WTC11 (cell line): ENCODE measurements around the gene RAB8B. TPM values are rescaled to one million over a fixed set of nuclear protein-coding genes. Genes with fewer than 3 reads are reported as not detected.

Experiments
- ATAC-seq: fragments of 200-7000 bp; cut with Tn5 transposase; 2 replicates; pipeline ENCODE4 v1.10.0; 2021; ENCODE audit warnings: mild to moderate bottlenecking, moderate library complexity
- CTCF ChIA-PET: fragments of 300-600 bp; sonication (Branson Sonifier 250); formaldehyde crosslinking; loops from one replicate; lab custom pipeline; 2021; ENCODE audit warnings: antibody characterized with exemption; lab: Charles Lee
- POLR2A ChIA-PET: fragments of 350-600 bp; sonication (Branson Sonifier 250); formaldehyde crosslinking; loops from one replicate; lab custom pipeline; 2021; ENCODE audit warnings: antibody characterized with exemption; lab: Charles Lee
- DNase-seq: peaks from one replicate; pipeline ENCODE4 v3.0.0; 2021; ENCODE audit warnings: low spot score
- H3K27ac Mint-ChIP-seq: 2 replicates; pipeline ENCODE4 v1.8.0; 2021; ENCODE audit warnings: mixed read lengths
- H3K27me3 Mint-ChIP-seq: 2 replicates; pipeline ENCODE4 v1.8.0; 2021; ENCODE audit warnings: low read depth, mild to moderate bottlenecking, moderate library complexity, mixed read lengths
- H3K36me3 Mint-ChIP-seq: 2 replicates; pipeline ENCODE4 v1.8.0; 2021; ENCODE audit warnings: mixed read lengths
- H3K4me1 Mint-ChIP-seq: 2 replicates; pipeline ENCODE4 v1.8.0; 2022; ENCODE audit warnings: mixed read lengths
- H3K4me3 Mint-ChIP-seq: 2 replicates; pipeline ENCODE4 v1.8.0; 2021; ENCODE audit warnings: mild to moderate bottlenecking, moderate library complexity, mixed read lengths
- H3K9me3 Mint-ChIP-seq: 2 replicates; pipeline ENCODE4 v1.8.0; 2021; ENCODE audit warnings: mixed read lengths
- ARID4B ChIP-seq: sonication (generic); formaldehyde crosslinking; IDR thresholded peaks from 2 replicates; pipeline ENCODE4 v1.8.0; 2023; ENCODE audit warnings: missing genetic modification reagents, mild to moderate bottlenecking, borderline replicate concordance
- ELF4 ChIP-seq: sonication (generic); formaldehyde crosslinking; IDR thresholded peaks from 2 replicates; pipeline ENCODE4 v1.8.1; 2022; ENCODE audit warnings: low read depth, mild to moderate bottlenecking, moderate library complexity, missing genetic modification reagents
- FOXJ3 ChIP-seq: sonication (generic); formaldehyde crosslinking; IDR thresholded peaks from 2 replicates; pipeline ENCODE4 v1.9.0; 2021; ENCODE audit warnings: missing genetic modification reagents, mild to moderate bottlenecking, borderline replicate concordance
- FOXK1 ChIP-seq: sonication (generic); formaldehyde crosslinking; IDR thresholded peaks from 2 replicates; pipeline ENCODE4 v1.8.0; 2022; ENCODE audit warnings: mild to moderate bottlenecking, moderate library complexity, missing genetic modification reagents
- FOXP1 ChIP-seq: sonication (generic); formaldehyde crosslinking; IDR thresholded peaks from 2 replicates; pipeline ENCODE4 v1.8.0; 2022; ENCODE audit warnings: missing genetic modification reagents, mild to moderate bottlenecking, moderate library complexity, borderline replicate concordance
- GABPB1 ChIP-seq: sonication (generic); formaldehyde crosslinking; IDR thresholded peaks from 2 replicates; pipeline ENCODE4 v1.8.1; 2023; ENCODE audit warnings: mild to moderate bottlenecking, missing genetic modification reagents
- GRHL2 ChIP-seq: fragments of 250-450 bp; sonication (Bioruptor Pico); IDR thresholded peaks from 2 replicates; pipeline ENCODE4 v1.8.0; 2022; ENCODE audit warnings: mild to moderate bottlenecking, moderate library complexity; ENCODE audit not compliant: insufficient replicate concordance, severe bottlenecking
- HMGXB4 ChIP-seq: sonication (generic); formaldehyde crosslinking; IDR thresholded peaks from 2 replicates; pipeline ENCODE4 v1.8.1; 2023; ENCODE audit warnings: mild to moderate bottlenecking, moderate library complexity, missing genetic modification reagents
- IRF1 ChIP-seq: sonication (generic); formaldehyde crosslinking; IDR thresholded peaks from 2 replicates; pipeline ENCODE4 v1.8.0; 2023; ENCODE audit warnings: missing genetic modification reagents
- JUN ChIP-seq: sonication (generic); formaldehyde crosslinking; IDR thresholded peaks from 2 replicates; pipeline ENCODE4 v1.8.0; 2023; ENCODE audit warnings: mild to moderate bottlenecking, missing genetic modification reagents
- MAX ChIP-seq: sonication (generic); formaldehyde crosslinking; IDR thresholded peaks from 2 replicates; pipeline ENCODE4 v1.8.0; 2022; ENCODE audit warnings: mild to moderate bottlenecking, missing genetic modification reagents
- MYBL2 ChIP-seq: sonication (generic); formaldehyde crosslinking; IDR thresholded peaks from 2 replicates; pipeline ENCODE4 v1.8.1; 2023; ENCODE audit warnings: mild to moderate bottlenecking, moderate library complexity, missing genetic modification reagents
- NR1H2 ChIP-seq: sonication (generic); formaldehyde crosslinking; IDR thresholded peaks from 2 replicates; pipeline ENCODE4 v1.9.0; 2021; ENCODE audit warnings: mild to moderate bottlenecking, moderate library complexity, missing genetic modification reagents
- NR2C2 ChIP-seq: sonication (generic); formaldehyde crosslinking; IDR thresholded peaks from 2 replicates; pipeline ENCODE4 v1.8.0; 2022; ENCODE audit warnings: mild to moderate bottlenecking, missing genetic modification reagents
- OVOL2 ChIP-seq: fragments of 250-450 bp; sonication (Bioruptor Pico); IDR thresholded peaks from 2 replicates; pipeline ENCODE4 v1.9.0; 2021; ENCODE audit warnings: mild to moderate bottlenecking, borderline replicate concordance
- SOX15 ChIP-seq: fragments of 250-450 bp; sonication (Bioruptor Pico); IDR thresholded peaks from 2 replicates; pipeline ENCODE4 v1.9.0; 2021; ENCODE audit warnings: mild to moderate bottlenecking
- TCF7 ChIP-seq: sonication (generic); formaldehyde crosslinking; IDR thresholded peaks from 2 replicates; pipeline ENCODE4 v1.8.0; 2022; ENCODE audit warnings: mild to moderate bottlenecking, low read depth, missing genetic modification reagents, moderate library complexity
- TEAD4 ChIP-seq: sonication (generic); formaldehyde crosslinking; IDR thresholded peaks from 2 replicates; pipeline ENCODE4 v1.8.0; 2022; ENCODE audit warnings: mild to moderate bottlenecking, missing genetic modification reagents
- ZBTB21 ChIP-seq: sonication (generic); formaldehyde crosslinking; IDR thresholded peaks from 2 replicates; pipeline ENCODE4 v1.8.1; 2023; ENCODE audit warnings: mild to moderate bottlenecking, missing genetic modification reagents, borderline replicate concordance
- ZNF232 ChIP-seq: sonication (generic); formaldehyde crosslinking; IDR thresholded peaks from 2 replicates; pipeline ENCODE4 v1.8.0; 2022; ENCODE audit warnings: mild to moderate bottlenecking, missing genetic modification reagents
- ZNF317 ChIP-seq: sonication (generic); formaldehyde crosslinking; IDR thresholded peaks from 2 replicates; pipeline ENCODE4 v1.8.1; 2023; ENCODE audit warnings: low read depth, mild to moderate bottlenecking, moderate library complexity, missing genetic modification reagents, borderline replicate concordance
- ZNF396 ChIP-seq: fragments of 250-450 bp; sonication (Bioruptor Pico); IDR thresholded peaks from 2 replicates; pipeline ENCODE4 v1.8.0; 2021; ENCODE audit warnings: mild to moderate bottlenecking, moderate library complexity, borderline replicate concordance
- total RNA-seq: library from RNA; stranded (reverse); gene quantifications from 3 replicates; pipeline ENCODE4 v1.2.3, GENCODE V29; 2021
- TF ChIP-seq, protein P1 (sequence below): sonication (generic); formaldehyde crosslinking; IDR thresholded peaks from 2 replicates; pipeline ENCODE4 v1.8.1; 2022; ENCODE audit warnings: low read depth, mild to moderate bottlenecking, moderate library complexity, missing genetic modification reagents, borderline replicate concordance
- TF ChIP-seq, protein P2 (sequence below): sonication (generic); formaldehyde crosslinking; IDR thresholded peaks from 2 replicates; pipeline ENCODE4 v1.8.0; 2022; ENCODE audit warnings: mild to moderate bottlenecking, missing genetic modification reagents
- TF ChIP-seq, protein P3 (sequence below): fragments of 250-450 bp; sonication (Bioruptor Pico); IDR thresholded peaks from 2 replicates; pipeline ENCODE4 v2.1.2; 2022; ENCODE audit warnings: mild to moderate bottlenecking, moderate library complexity

Gene RAB8B
- total RNA-seq, 1 experiment from 2014 or later, result 32.5 TPM

DNA sequence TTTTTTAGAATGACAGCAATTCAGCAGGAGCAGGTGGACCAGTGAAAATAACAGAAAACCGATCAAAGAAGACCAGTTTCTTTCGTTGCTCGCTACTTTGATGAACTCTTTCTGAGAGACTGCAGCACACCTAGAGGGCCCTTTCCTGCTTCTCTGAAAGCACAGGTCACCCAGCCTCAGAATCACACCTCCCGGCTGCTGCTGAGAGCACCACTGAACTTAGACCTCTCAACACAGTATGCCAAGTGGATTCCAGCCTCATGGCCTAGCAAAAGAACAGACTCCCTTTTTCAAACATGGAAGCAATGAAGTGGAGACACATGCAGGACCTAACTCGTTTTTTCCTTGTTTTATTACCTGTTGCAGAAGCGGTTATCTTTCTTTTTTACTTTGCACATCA lies 74.1 kb downstream of the RAB8B start:
- ChIA-PET POLR2A (no interaction called here), CTCF (no interaction called here)
- ATAC-seq (no peak), DNase-seq (no peak)
- TF ChIP-seq FOXK1 (CRISPR knock-in tag) (no peak), GRHL2 (CRISPR knock-in tag) (no peak), FOXJ3 (CRISPR knock-in tag) (no peak), ZNF317 (CRISPR knock-in tag) (no peak), IRF1 (CRISPR knock-in tag) (no peak), JUN (CRISPR knock-in tag) (no peak), ZNF396 (no peak), NR1H2 (no peak), OVOL2 (CRISPR knock-in tag) (no peak), ARID4B (CRISPR knock-in tag) (no peak)
- TF ChIP-seq, protein P1, sequence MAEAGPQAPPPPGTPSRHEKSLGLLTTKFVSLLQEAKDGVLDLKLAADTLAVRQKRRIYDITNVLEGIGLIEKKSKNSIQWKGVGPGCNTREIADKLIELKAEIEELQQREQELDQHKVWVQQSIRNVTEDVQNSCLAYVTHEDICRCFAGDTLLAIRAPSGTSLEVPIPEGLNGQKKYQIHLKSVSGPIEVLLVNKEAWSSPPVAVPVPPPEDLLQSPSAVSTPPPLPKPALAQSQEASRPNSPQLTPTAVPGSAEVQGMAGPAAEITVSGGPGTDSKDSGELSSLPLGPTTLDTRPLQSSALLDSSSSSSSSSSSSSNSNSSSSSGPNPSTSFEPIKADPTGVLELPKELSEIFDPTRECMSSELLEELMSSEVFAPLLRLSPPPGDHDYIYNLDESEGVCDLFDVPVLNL (CRISPR knock-in tag), result no peak
- Mint-ChIP-seq H3K27me3 (no peaks in the 10 kb centered on the region), H3K36me3 (peaks cover 35% of the 10 kb centered on the region), H3K27ac (no peak overlapping the region), H3K4me1 (no peaks in the 10 kb centered on the region), H3K9me3 (peaks cover 7% of the 10 kb centered on the region), H3K4me3 (no peak overlapping the region)

- DNase-seq (no peak), ATAC-seq (no peak)
- Mint-ChIP-seq H3K4me1 (no peaks in the 10 kb centered on the region), H3K9me3 (peaks cover 5% of the 10 kb centered on the region), H3K4me3 (no peak overlapping the region), H3K27me3 (no peaks in the 10 kb centered on the region), H3K27ac (no peak overlapping the region), H3K36me3 (peaks cover 26% of the 10 kb centered on the region)
- ChIA-PET POLR2A (no interaction called here), CTCF (interaction anchor here (0.5 kb wide), 1 partner anchor 1144 kb away, joined by 4 read pairs; no protein-coding TSS in a partner anchor)
- TF ChIP-seq MYBL2 (CRISPR knock-in tag), result no peak
- TF ChIP-seq, protein P2, sequence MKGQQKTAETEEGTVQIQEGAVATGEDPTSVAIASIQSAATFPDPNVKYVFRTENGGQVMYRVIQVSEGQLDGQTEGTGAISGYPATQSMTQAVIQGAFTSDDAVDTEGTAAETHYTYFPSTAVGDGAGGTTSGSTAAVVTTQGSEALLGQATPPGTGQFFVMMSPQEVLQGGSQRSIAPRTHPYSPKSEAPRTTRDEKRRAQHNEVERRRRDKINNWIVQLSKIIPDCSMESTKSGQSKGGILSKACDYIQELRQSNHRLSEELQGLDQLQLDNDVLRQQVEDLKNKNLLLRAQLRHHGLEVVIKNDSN (CRISPR knock-in tag), result no peak
- TF ChIP-seq FOXP1 (CRISPR knock-in tag), result no peak
- no peak for TF ChIP-seq ZNF232 (CRISPR knock-in tag)
- TF ChIP-seq SOX15 (CRISPR knock-in tag), result no peak
- no peak for TF ChIP-seq TEAD4 (CRISPR knock-in tag)
- no peak for TF ChIP-seq ZBTB21 (CRISPR knock-in tag)
- TF ChIP-seq, protein P3, sequence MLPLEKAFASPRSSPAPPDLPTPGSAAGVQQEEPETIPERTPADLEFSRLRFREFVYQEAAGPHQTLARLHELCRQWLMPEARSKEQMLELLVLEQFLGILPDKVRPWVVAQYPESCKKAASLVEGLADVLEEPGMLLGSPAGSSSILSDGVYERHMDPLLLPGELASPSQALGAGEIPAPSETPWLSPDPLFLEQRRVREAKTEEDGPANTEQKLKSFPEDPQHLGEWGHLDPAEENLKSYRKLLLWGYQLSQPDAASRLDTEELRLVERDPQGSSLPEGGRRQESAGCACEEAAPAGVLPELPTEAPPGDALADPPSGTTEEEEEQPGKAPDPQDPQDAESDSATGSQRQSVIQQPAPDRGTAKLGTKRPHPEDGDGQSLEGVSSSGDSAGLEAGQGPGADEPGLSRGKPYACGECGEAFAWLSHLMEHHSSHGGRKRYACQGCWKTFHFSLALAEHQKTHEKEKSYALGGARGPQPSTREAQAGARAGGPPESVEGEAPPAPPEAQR (CRISPR knock-in tag), result no peak
- TF ChIP-seq HMGXB4 (CRISPR knock-in tag), result no peak
- no peak for TF ChIP-seq ELF4 (CRISPR knock-in tag)
- TF ChIP-seq NR2C2, result no peak
- TF ChIP-seq TCF7 (CRISPR knock-in tag), result no peak
- no peak for TF ChIP-seq MAX (CRISPR knock-in tag)
- no peak for TF ChIP-seq GABPB1 (CRISPR knock-in tag)
- TF ChIP-seq ZNF317 (CRISPR knock-in tag), result no peak
Observed at GRCh38 chr15:63264688-63265293, 75.4 kb downstream of the RAB8B start.
